Skin of body (tissue), 2 donors: ENCODE results near the gene LTB. TPM values are rescaled to one million over a fixed set of nuclear protein-coding genes. Genes with fewer than 3 reads are reported as not detected.

Experiments
- DNase-seq: peaks from one replicate; lab custom pipeline; 2025; lab: John Stamatoyannopoulos, UW
- total RNA-seq: library from RNA; depleted of rRNA; stranded (reverse); fragments of >200 nt; gene quantifications from one replicate; pipeline ENCODE4 v1.2.3, GENCODE V29; 2014

The LTB gene
- total RNA-seq, 1 donor from 2014 or later, result 1.6 TPM

- DNase-seq, result no peak
Measured at GRCh38 chr6:31576897-31577578, 5.2 kb downstream of the LTB start.

GRCh38 chr6:31575952-31576685 lies 6.1 kb downstream of the LTB start:
- DNase-seq, result no peak

- DNase-seq, result peak; percentile 13
Measured at GRCh38 chr6:31575335-31575901, 6.8 kb downstream of the LTB start, which contains the start of gene TNF. TSS of gene TNF (plus strand) at chr6:31575565. CDS start at chr6:31575742, 177 bp downstream.

- DNase-seq, result no peak
Measured at GRCh38 chr6:31574106-31575061, 7.8 kb downstream of the LTB start.

GRCh38 chr6:31573239-31574105 lies 8.8 kb downstream of the LTB start:
- no peak for DNase-seq

GRCh38 chr6:31572041-31572911 lies 9.9 kb downstream of the LTB start, which contains the start of gene LTA:
TSS of gene LTA (plus strand) at chr6:31572289. CDS start at chr6:31572743, 454 bp downstream.
- DNase-seq, result no peak

- DNase-seq, result no peak
Measured at GRCh38 chr6:31569861-31570536, 12.2 kb downstream of the LTB start.

- DNase-seq, result no peak
Measured at GRCh38 chr6:31568537-31568961, 13.7 kb downstream of the LTB start.

GRCh38 chr6:31567531-31568370 lies 14.5 kb downstream of the LTB start:
- no peak for DNase-seq

GRCh38 chr6:31560697-31561058 lies 21.5 kb downstream of the LTB start:
- DNase-seq, result no peak

GRCh38 chr6:31559958-31560696 lies 22.1 kb downstream of the LTB start:
- DNase-seq, result peak; percentile 33

GRCh38 chr6:31559606-31559957 lies 22.6 kb downstream of the LTB start:
- DNase-seq, result no peak

GRCh38 chr6:31558631-31559500 lies 23.4 kb downstream of the LTB start:
- no peak for DNase-seq

GRCh38 chr6:31558318-31558625 lies 24.0 kb downstream of the LTB start:
- DNase-seq, result no peak

- no peak for DNase-seq
Measured at GRCh38 chr6:31557443-31558317, 24.5 kb downstream of the LTB start.
